Ishikawa (cell line): ENCODE results near the gene SH3D21.

Experiments
- CEBPB ChIP-seq: IDR thresholded peaks from 2 replicates; pipeline ENCODE4 v1.6.1; 2012
- CREB1 ChIP-seq: IDR thresholded peaks from 2 replicates; pipeline ENCODE4 v1.6.1; 2012; ENCODE audit warnings: low read depth
- EGR1 ChIP-seq: IDR thresholded peaks from 2 replicates; pipeline ENCODE4 v1.6.1; 2012
- EP300 ChIP-seq: IDR thresholded peaks from 2 replicates; pipeline ENCODE4 v1.6.1; 2012; ENCODE audit warnings: borderline replicate concordance
- FOXM1 ChIP-seq: IDR thresholded peaks from 2 replicates; pipeline ENCODE4 v1.6.1; 2012; ENCODE audit warnings: low read depth, borderline replicate concordance
- MAX ChIP-seq: IDR thresholded peaks from 2 replicates; pipeline ENCODE4 v1.6.1; 2012
- NFIC ChIP-seq: IDR thresholded peaks from 2 replicates; pipeline ENCODE4 v1.6.1; 2012
- RAD21 ChIP-seq: IDR thresholded peaks from 2 replicates; pipeline ENCODE4 v1.6.1; 2012; ENCODE audit warnings: low read depth
- REST ChIP-seq: IDR thresholded peaks from 2 replicates; pipeline ENCODE4 v1.6.1; 2012; ENCODE audit warnings: low read depth, mild to moderate bottlenecking
- TAF1 ChIP-seq: IDR thresholded peaks from 2 replicates; pipeline ENCODE4 v1.6.1; 2012; ENCODE audit warnings: low read depth, mild to moderate bottlenecking
- TCF12 ChIP-seq: IDR thresholded peaks from 2 replicates; pipeline ENCODE4 v1.6.1; 2012; ENCODE audit warnings: low read depth
- TEAD4 ChIP-seq: IDR thresholded peaks from 2 replicates; pipeline ENCODE4 v1.6.1; 2012
- USF1 ChIP-seq: IDR thresholded peaks from 2 replicates; pipeline ENCODE4 v1.6.1; 2012
- YY1 ChIP-seq: IDR thresholded peaks from 2 replicates; pipeline ENCODE4 v1.6.1; 2012; ENCODE audit warnings: low read depth
- ZBTB7A ChIP-seq: IDR thresholded peaks from 2 replicates; pipeline ENCODE4 v1.6.1; 2012; ENCODE audit warnings: low read depth

The SH3D21 gene

GRCh38 chr1:36284061-36284460 is 22.1 kb upstream of the SH3D21 start:
- TF ChIP-seq USF1 (no peak), CREB1 (no peak), REST (no peak)

- TF ChIP-seq EP300 = no peak
- no peak for TF ChIP-seq CEBPB
- TF ChIP-seq TEAD4 = no peak
Measured at GRCh38 chr1:36284517-36284916, 21.7 kb upstream of the SH3D21 start.

- peak; percentile 85 for TF ChIP-seq RAD21
- no peak for TF ChIP-seq FOXM1
Measured at GRCh38 chr1:36285443-36286101, 20.6 kb upstream of the SH3D21 start.

GRCh38 chr1:36286802-36287201 is 19.4 kb upstream of the SH3D21 start:
- TF ChIP-seq NFIC (no peak), CEBPB (no peak), TEAD4 (no peak), ZBTB7A (no peak), TAF1 (no peak), REST (no peak)

- TF ChIP-seq MAX = no peak
Measured at GRCh38 chr1:36287595-36287994, 18.6 kb upstream of the SH3D21 start.

GRCh38 chr1:36295390-36295789 is 10.8 kb upstream of the SH3D21 start:
- TF ChIP-seq RAD21 = no peak

- TF ChIP-seq ZBTB7A = no peak
Measured at GRCh38 chr1:36297062-36297461, 9.1 kb upstream of the SH3D21 start.

GRCh38 chr1:36298640-36299039 is 7.5 kb upstream of the SH3D21 start:
- TF ChIP-seq TEAD4 (no peak), EGR1 (no peak), NFIC (no peak), CREB1 (no peak), RAD21 (no peak), ZBTB7A (no peak), MAX (no peak), YY1 (no peak), FOXM1 (no peak), USF1 (no peak), REST (no peak), TCF12 (no peak), CEBPB (no peak), EP300 (no peak)
